Sigmoid colon (tissue), 7 donors: ENCODE measurements around the gene KCNMB2. TPM values are rescaled to one million over a fixed set of nuclear protein-coding genes. Genes with fewer than 3 reads are reported as not detected.
A peak's percentile ranks its signal among the peaks of the same experiment; 100 is the strongest.

Experiments used
- DNase-seq: peaks from one replicate; pipeline ENCODE4 v3.0.0-alpha.2; 2019
- H3K27ac ChIP-seq, 4 donors: fragments of 200-600 bp; sonication (generic); one replicate each; pipeline ENCODE4 v1.5.1; 2016 to 2019; ENCODE audit warnings: mild to moderate bottlenecking in 1 of 4
- H3K27me3 ChIP-seq, 3 donors: fragments of 200-600 bp; sonication (generic); one replicate each; pipeline ENCODE4 v1.5.1; 2019; ENCODE audit warnings: mild to moderate bottlenecking in 1 of 3
- H3K36me3 ChIP-seq, 4 donors: fragments of 200-600 bp; sonication (generic); one replicate each; pipeline ENCODE4 v1.5.1; 2016 to 2019
- H3K4me1 ChIP-seq, 4 donors: fragments of 200-600 bp; sonication (generic); one replicate each; pipeline ENCODE4 v1.5.1; 2017 to 2019
- H3K4me3 ChIP-seq, 4 donors: fragments of 200-600 bp; sonication (generic); one replicate each; pipeline ENCODE4 v1.5.1; 2017 to 2019; ENCODE audit warnings: mild to moderate bottlenecking in 2 of 4, moderate library complexity in 1 of 4
- H3K9me3 ChIP-seq, 4 donors: fragments of 200-600 bp in 3 of 4; sonication (generic) in 3 of 4; one replicate each; pipeline versions ENCODE4 v1.5.1 to v1.6.1; 2013 to 2019
- EP300 ChIP-seq, 4 donors: sonication (generic); formaldehyde crosslinking; IDR thresholded peaks; one replicate each; pipeline ENCODE4 v1.6.1; 2017; ENCODE audit warnings: antibody characterized with exemption in 4 of 4
- POLR2A ChIP-seq, 2 donors: fragments of 450-650 bp; IDR thresholded peaks; one replicate each; pipeline ENCODE4 v1.6.1; 2016; ENCODE audit warnings: antibody characterized with exemption in 2 of 2, mild to moderate bottlenecking in 2 of 2, moderate library complexity in 2 of 2
- POLR2AphosphoS5 ChIP-seq, 4 donors: sonication (generic); formaldehyde crosslinking; IDR thresholded peaks; one replicate each; pipeline ENCODE4 v1.6.1; 2017; ENCODE audit warnings: antibody characterized with exemption in 4 of 4
- WGBS, 2 donors: extraction: QIAGEN DNeasy Blood & Tissue Kit; methylation state at CpG; one replicate each; pipeline ENCODE4 v1.1.7; 2013; 5-methylcytosine and 5-hydroxymethylcytosine counted together
- intact Hi-C: fragments of 100-400 bp; cut with DNase I; formaldehyde crosslinking; loops from one replicate; pipeline ENCODE4 v1.15.1; 2023
- polyA plus RNA-seq, 3 donors: library from polyadenylated mRNA; stranded (reverse); fragments of 200-250 nt; gene quantifications; one replicate each; pipeline ENCODE4 v1.2.3, GENCODE V29; 2013
- total RNA-seq, 4 donors: library from RNA; depleted of rRNA; stranded (reverse); fragments of >200 nt; gene quantifications; one replicate each; pipeline ENCODE4 v1.1.0, GENCODE V29; 2016
- TF ChIP-seq, protein P1 (sequence below), 4 experiments: fragments of 450-650 bp in 3 of 4; fragments of 200-600 bp in 1 of 4; IDR thresholded peaks; one replicate each; pipeline ENCODE4 v1.5.1; 2016 to 2019; ENCODE audit warnings: antibody characterized with exemption in 4 of 4, mild to moderate bottlenecking in 3 of 4, moderate library complexity in 2 of 4
- donor health status: healthy with polysubstance abuse.
- donor health status: Bipolar disorder and iron deficiency.
- donor health status: healthy.

The KCNMB2 gene
- total and polyA plus RNA-seq, 7 donors: 0.22 to 3.2 (median 1.5) TPM; not detected in 1

DNA sequence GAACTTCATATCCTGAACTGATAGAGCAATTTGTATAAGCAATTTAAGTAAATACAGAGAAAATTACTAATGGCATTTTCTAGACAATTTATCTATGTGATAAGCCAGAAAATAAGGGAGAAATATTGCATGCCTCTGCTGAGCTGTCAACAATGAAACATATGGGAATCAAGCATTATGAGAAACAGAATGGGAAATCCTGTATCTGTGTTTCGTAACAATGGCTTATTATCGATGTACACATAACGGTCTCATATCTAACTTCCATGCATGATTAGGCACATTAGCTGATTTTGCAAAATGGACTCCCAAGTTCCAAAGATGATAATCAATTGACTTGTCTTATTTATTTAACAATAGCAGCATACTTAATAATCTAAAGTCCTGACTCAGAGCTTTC, 30.4 kb upstream of the KCNMB2 start:
- Histone ChIP-seq H3K27ac (no peak overlapping the region), H3K4me1 (peaks cover 0 to 14% (median 2%) of the 10 kb centered on the region in 4 donors), H3K36me3 (no peaks in the 10 kb centered on the region), H3K4me3 (no peak overlapping the region), H3K9me3 (no peaks in the 10 kb centered on the region), H3K27me3 (no peaks in the 10 kb centered on the region)
- DNase-seq: no peak
- 87 to 92% methylated on average over 3 of the region's 3 CpGs for WGBS, 2 donors
- TF ChIP-seq, protein P1, sequence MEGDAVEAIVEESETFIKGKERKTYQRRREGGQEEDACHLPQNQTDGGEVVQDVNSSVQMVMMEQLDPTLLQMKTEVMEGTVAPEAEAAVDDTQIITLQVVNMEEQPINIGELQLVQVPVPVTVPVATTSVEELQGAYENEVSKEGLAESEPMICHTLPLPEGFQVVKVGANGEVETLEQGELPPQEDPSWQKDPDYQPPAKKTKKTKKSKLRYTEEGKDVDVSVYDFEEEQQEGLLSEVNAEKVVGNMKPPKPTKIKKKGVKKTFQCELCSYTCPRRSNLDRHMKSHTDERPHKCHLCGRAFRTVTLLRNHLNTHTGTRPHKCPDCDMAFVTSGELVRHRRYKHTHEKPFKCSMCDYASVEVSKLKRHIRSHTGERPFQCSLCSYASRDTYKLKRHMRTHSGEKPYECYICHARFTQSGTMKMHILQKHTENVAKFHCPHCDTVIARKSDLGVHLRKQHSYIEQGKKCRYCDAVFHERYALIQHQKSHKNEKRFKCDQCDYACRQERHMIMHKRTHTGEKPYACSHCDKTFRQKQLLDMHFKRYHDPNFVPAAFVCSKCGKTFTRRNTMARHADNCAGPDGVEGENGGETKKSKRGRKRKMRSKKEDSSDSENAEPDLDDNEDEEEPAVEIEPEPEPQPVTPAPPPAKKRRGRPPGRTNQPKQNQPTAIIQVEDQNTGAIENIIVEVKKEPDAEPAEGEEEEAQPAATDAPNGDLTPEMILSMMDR (IDR thresholded peaks at IDR 0.05): no peak
- intact Hi-C loops: no loop called here

DNA sequence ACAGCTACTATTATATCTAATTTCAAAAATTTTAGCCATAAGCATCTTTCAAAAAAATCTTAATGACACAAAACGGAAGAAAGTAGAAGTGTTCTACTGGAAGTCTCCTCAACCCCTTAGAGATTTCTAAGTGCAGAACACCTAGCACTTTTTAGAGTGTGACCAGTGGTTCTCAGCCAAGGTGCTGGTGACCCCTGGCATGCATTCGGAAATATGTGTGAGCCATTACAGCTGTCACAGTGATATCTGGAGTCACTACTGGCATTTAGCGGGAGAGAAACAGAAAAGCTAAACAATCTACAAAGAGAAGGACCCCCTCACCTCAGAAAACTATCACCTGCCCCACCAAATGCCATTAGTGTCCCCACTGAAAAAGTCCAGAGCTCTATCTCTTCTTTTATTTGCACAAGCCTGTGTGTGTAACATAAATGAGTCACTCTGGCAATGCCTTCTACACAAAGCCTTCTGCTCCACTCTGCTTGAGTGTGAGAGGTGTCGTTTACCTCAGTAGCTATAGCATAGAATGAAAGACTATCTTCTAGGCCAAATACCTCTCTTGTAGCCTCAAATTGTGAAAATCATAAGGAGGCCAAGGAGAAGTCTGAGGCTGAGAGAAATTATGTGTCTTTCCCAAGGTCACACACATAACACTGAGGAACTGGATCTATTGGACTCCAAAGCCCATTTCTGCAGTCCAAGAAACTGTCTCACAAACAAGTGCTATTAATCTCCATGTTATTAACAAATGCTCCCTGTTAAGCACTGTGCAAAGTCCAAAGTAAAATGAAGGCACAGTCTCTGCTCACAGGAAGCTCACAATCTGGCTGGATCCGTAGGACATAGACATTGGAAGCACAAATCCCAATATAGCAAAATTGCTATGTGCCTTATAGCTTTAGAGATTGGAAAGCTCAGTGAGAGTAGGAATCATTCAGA, 28.5 kb upstream of the KCNMB2 start:
- Histone ChIP-seq H3K27me3 (no peaks in the 10 kb centered on the region), H3K4me1 (peaks cover 0 to 14% (median 2%) of the 10 kb centered on the region in 4 donors), H3K27ac (peak overlapping the region in 1 of 4 donors; percentile 17), H3K36me3 (no peaks in the 10 kb centered on the region), H3K4me3 (no peak overlapping the region), H3K9me3 (no peaks in the 10 kb centered on the region)
- intact Hi-C loops: no loop called here
- DNase-seq: no peak
- TF ChIP-seq POLR2A (IDR thresholded peaks at IDR 0.05): no peak
- TF ChIP-seq, protein P1 (IDR thresholded peaks at IDR 0.05): no peak
- TF ChIP-seq POLR2AphosphoS5 (IDR thresholded peaks at IDR 0.05): no peak
- TF ChIP-seq EP300 (IDR thresholded peaks at IDR 0.05): no peak
- 64 to 74% methylated on average over 5 of the region's 5 CpGs for WGBS, 2 donors

DNA sequence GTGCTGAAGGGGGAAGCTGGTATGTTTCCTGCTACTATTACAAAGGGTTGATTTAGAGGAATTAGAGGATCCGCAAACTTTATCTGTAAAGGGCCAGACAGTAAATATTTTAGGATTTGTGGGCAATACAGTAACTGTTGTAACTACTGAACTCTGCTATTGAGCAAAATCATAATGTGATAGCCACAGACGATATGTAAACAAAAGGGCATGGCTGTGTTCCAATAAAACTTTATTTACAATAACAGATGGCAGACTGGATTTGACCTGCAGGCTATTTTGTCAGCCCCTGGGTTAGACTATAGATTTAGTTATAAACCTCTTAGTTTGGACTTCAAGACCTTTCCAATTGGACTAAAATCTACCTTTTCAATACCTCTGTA, 27.8 kb upstream of the KCNMB2 start:
- Histone ChIP-seq H3K4me1 (peaks cover 0 to 14% (median 2%) of the 10 kb centered on the region in 4 donors), H3K9me3 (no peaks in the 10 kb centered on the region), H3K4me3 (no peak overlapping the region), H3K36me3 (no peaks in the 10 kb centered on the region), H3K27me3 (no peaks in the 10 kb centered on the region), H3K27ac (peak overlapping the region in 1 of 4 donors; percentile 17)
- TF ChIP-seq POLR2A (IDR thresholded peaks at IDR 0.05): no peak
- no peak for TF ChIP-seq POLR2AphosphoS5 (IDR thresholded peaks at IDR 0.05)
- TF ChIP-seq, protein P1 (IDR thresholded peaks at IDR 0.05): no peak
- no peak for TF ChIP-seq EP300 (IDR thresholded peaks at IDR 0.05)
- WGBS, 2 donors: 28 to 67% methylated on average over 2 of the region's 2 CpGs
- intact Hi-C loops: no loop called here
- no peak for DNase-seq

DNA sequence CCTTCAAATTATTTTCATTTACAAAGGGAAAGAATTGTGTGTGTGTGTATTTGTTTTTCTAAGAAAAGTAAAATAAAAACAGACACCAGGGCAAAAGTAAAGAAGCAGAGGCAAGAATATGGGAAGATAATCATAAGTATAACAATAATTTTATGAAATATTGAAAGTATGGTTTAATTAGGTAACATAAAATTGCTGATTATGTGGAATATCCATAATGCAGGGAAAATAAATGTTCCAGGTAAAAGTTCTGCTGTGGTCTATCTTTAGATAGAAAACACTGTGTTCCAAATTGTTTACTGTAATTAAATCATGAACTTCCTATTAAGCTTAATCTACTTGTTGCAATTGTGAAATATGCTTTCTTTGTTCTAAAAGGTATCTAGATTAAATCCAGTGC, 25.7 kb upstream of the KCNMB2 start:
- TF ChIP-seq, protein P1 (IDR thresholded peaks at IDR 0.05): no peak
- TF ChIP-seq POLR2A (IDR thresholded peaks at IDR 0.05) (no peak), EP300 (IDR thresholded peaks at IDR 0.05) (no peak), POLR2AphosphoS5 (IDR thresholded peaks at IDR 0.05) (no peak)
- DNase-seq: no peak
- no peaks in the 10 kb centered on the region for H3K27me3 ChIP-seq
- H3K9me3 ChIP-seq: no peaks in the 10 kb centered on the region
- peaks cover 0 to 14% (median 2%) of the 10 kb centered on the region in 4 donors for H3K4me1 ChIP-seq
- intact Hi-C loops: no loop called here
- no peak overlapping the region for H3K4me3 ChIP-seq
- no peaks in the 10 kb centered on the region for H3K36me3 ChIP-seq
- H3K27ac ChIP-seq: no peak overlapping the region
